DMS79 treated with DMSO at 0.1 percent for 48 hours (cell line): ENCODE data around the gene SMIM5.
A peak's percentile ranks its signal among the peaks of the same experiment; 100 is the strongest.

Experiments
- DNase-seq: peaks from one replicate; lab custom pipeline; 2025; lab: John Stamatoyannopoulos, UW

Gene SMIM5

DNA sequence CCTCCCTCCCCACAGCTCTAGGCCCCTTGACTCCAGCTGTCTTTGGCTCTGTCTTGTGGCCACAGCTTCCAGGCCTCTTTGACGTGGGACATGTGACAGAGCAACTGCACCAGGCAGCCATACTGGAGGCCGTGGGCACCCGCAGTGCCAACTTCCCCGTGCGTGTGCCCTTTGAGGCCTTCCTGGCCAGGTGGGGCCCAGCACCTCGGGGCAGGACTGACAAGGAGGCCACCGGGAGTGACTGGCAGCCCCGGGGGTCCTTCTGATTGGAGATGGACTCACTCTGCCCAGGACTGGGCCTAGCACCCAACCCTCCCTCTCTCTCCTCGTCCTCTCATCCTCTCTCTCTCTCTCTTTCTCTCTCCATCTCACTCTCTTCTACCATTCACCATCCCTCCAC lies 30.1 kb upstream of the SMIM5 start:
- DNase-seq = no peak

GRCh38 chr17:75604034-75604695 lies 29.1 kb upstream of the SMIM5 start:
- DNase-seq = no peak

DNA sequence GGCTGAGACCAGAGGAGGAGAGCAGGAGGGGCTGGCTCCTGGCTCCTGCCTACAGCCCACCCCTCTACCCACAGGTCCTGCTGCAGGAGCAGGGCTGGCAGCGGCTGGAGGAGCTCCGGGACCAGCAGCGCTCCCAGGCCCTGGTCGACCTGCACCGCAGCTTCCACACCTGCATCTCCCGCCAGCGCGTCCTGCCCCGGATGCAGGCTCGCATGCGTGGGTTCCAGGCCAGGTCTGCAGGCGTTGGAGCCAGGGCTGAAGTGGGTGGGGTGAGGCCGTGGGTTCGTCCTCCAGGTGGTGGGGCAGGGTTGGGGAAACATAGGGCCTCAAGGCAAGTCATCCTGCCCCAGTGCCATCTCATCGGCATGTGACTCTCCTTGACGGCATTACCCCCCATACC lies 27.4 kb upstream of the SMIM5 start:
- DNase-seq = no peak

- DNase-seq = no peak
Measured at GRCh38 chr17:75607086-75607485, 26.1 kb upstream of the SMIM5 start.

DNA sequence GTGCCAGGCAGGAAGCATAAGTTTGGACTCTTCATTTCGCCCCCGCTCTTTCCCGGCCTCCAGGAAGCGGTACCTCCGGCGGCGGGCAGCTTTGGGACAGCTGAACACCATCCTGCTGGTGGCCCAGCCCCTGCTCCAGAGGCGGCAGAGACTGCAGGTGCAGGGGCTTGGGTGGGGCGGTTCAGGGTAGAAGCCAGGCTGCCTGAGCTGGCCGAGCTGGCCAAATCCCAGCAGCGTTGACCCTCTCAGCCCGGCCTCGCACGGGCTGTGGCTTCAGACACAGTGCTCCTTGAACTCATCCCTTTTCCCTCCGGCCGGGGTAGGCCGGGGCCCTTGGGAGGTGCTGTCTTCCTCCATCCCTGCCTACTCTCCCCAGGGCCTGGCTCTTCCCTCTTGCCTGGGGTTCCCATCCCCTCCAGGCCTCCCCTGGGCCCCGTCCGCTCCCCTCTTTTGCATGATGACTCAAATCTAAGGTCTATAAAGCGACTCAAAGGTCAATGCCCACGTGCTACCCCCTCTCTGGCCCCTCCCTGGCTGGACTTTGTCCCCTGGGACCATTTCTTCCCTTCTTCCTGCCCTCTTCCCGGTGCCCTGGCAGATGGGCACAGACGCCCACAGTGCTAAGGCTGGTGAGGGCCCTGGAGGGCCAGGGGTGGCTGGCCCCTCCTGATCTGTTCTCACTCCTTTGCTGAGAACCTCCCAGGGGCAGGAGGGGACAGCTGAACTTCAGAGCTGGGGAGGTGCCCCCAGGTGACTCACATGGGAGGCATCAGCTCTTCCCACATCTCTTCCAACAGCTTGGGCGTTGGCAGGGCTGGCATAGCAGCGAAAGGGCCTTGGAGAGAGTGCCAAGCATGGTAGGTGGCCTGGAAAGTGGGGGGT lies 22.9 kb upstream of the SMIM5 start:
- no peak for DNase-seq

DNA sequence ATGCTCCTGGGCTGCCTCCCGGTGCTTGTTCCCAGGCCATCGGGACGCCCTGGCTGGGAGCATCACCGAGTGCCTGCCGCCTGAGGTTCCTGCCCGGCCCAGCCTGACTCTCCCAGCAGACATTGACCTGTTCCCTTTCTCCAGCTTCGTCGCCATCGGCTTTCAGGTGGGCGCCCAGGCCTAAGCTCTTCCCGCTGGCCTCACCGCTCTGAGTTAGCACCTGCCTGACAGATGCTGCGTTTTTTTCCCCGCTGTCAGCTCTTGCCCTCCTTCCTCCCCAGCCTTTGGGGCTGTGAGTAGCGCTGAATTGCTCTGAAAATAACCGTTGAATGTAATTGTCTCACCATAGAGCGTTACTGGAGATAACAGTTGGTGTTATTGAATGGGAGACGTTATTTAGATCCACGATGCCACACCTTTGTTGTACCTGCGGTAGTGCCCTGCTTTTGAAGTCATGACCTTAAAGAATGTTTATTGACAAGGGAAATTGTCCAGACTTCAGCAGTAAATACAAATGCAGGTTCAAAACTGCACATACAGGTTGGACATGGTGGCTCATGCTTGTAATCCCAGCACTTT lies 21.3 kb upstream of the SMIM5 start:
- DNase-seq = no peak

DNA sequence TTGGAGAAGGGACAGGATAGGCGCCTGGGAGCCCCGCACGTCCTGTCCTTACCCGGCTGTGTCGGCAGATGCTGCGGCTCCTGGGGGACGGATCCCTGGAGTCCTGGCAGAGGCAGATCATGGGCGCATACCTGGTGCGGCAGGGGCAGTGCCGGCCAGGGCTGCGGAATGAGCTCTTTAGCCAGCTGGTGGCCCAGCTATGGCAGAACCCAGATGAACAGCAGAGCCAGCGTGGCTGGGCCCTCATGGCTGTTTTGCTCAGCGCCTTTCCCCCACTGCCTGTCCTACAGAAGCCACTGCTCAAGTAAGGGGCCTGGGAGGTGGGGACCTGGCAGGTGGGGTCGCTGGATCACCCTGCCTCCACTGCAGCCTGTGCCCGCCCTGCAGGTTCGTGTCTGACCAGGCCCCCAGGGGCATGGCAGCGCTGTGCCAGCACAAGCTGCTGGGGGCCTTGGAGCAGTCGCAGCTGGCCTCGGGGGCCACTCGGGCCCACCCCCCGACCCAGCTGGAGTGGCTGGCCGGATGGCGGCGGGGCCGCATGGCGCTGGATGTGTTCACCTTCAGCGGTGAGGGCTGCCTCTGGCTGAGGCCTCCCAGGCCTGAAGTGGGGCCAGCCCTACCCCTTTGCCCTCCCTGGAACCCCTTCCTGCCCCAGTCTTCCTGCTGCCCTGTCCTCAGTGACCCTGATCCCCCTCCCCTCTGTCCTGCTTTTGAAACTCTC lies 20.2 kb upstream of the SMIM5 start:
- no peak for DNase-seq

DNA sequence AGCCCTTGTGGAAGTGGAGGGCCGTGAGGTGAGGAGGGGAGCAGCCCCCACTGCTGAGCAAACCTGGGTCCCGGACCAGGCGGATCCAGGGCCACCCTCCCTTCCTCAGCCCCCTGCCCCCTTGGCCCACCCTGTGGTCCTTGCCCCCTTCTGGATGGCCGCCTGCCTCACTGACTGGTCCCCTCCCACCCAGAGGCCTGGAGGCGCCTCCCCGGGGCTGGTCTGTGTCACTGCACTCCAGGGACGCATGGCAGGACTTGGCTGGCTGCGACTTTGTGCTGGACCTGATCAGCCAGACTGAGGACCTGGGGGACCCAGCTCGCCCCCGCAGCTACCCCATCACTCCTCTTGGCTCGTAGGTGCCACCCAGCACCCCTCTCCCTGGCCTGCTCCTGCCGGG lies 19.2 kb upstream of the SMIM5 start:
- no peak for DNase-seq

DNA sequence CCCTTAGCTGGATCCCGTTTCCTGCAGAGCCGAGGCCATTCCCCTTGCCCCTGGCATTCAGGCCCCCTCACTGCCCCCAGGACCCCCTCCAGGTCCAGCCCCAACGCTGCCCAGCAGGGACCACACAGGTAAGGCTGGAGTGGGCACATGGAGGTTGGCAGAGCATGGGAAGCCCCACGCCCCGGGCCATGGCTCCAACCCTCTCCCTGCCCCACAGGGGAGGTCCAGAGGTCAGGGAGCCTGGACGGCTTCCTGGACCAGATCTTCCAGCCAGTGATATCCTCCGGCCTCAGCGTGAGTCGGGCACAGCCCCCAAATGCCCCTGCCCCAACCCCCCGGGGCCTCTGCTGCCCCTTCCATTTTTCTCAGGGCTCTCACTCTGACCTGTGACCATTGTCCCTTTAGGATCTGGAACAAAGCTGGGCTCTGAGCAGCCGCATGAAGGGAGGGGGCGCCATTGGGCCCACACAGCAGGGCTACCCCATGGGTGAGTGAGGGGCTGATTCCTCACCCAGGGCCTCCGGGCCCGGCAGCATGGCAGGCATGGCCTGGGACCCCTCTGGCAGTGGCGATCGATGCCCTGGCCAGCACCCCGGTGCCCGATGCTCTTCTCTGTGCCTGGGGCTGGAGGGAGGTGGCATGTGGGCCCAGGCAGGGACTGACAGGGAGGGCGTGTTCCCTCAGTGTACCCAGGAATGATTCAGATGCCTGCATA lies 18.5 kb upstream of the SMIM5 start:
- no peak for DNase-seq

DNA sequence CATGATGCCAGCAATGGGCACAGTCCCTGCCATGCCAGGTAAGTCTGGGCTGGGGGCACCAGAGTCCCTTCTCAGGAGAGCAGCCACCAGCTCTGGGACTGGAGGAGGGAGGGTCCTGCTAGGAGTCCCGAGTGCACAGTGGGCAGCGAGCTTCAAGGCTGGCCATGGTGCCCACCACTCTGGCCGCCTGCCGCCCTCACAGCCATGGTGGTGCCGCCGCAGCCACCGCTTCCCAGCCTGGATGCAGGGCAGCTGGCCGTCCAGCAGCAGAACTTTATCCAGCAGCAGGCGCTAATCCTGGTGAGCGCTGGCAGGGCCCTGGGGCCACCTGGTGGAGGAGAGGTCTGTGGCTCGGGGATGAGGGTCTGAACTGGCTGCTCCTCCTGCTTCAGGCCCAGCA lies 17.9 kb upstream of the SMIM5 start:
- no peak for DNase-seq

DNA sequence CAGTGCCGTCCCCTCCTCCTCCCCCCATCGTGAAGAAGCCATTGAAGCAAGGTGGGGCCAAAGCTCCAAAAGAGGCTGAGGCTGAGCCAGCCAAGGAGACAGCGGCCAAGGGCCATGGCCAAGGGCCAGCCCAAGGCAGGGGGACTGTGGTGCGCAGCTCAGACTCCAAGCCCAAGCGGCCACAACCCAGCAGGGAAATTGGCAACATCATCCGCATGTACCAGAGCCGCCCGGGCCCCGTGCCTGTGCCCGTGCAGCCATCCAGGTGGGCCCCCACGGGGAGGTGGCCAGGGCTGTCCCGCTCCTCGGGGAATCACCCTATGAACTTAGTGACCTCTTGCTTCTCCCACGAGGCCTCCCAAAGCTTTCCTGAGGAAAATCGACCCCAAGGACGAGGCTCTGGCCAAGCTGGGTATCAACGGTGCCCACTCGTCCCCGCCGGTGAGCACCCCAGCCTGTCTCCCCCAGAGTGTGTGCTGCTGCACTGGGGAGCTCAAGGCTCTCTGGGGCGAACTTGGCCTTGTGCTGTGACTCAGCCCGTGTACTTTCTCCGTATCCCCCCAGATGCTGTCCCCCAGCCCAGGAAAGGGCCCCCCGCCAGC lies 16.6 kb upstream of the SMIM5 start:
- DNase-seq = no peak

DNA sequence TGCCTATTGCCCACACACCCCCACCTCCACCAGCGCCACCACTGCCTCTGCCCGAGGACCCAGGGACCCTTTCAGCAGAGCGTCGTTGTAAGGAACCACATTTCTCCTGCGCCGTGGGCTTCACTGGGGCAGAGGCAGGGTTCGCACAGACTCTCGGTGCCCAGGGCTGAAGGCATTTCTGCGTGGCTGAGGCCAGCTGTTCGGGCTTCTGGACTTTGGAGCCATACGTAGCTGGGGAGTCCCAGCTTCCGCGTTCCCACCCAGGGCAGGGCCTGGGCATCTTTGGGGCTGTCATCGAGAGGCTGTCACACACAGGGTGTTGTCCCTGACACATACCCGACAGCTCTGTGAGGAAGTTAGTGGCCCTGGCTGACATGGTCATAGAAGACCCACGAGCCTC lies 16.0 kb upstream of the SMIM5 start:
- no peak for DNase-seq

DNA sequence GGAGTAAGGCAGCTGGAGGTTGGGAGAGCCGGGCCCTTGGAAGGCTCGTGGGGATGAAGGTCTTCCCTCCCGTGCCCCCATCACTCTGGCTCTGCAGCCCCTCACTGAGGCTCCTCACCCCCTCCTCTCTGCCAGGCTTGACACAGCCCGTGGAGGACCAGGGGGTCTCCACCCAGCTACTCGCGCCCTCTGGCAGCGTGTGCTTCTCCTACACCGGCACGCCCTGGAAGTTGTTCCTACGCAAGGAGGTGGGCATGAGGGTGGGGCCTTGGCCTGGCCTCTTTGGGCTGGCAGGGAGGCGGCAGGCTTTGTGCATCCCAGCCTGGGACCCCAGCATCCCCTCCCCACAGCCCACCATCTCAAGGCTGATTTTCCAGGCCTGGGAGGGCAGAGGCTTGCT lies 15.6 kb upstream of the SMIM5 start:
- DNase-seq = no peak

DNA sequence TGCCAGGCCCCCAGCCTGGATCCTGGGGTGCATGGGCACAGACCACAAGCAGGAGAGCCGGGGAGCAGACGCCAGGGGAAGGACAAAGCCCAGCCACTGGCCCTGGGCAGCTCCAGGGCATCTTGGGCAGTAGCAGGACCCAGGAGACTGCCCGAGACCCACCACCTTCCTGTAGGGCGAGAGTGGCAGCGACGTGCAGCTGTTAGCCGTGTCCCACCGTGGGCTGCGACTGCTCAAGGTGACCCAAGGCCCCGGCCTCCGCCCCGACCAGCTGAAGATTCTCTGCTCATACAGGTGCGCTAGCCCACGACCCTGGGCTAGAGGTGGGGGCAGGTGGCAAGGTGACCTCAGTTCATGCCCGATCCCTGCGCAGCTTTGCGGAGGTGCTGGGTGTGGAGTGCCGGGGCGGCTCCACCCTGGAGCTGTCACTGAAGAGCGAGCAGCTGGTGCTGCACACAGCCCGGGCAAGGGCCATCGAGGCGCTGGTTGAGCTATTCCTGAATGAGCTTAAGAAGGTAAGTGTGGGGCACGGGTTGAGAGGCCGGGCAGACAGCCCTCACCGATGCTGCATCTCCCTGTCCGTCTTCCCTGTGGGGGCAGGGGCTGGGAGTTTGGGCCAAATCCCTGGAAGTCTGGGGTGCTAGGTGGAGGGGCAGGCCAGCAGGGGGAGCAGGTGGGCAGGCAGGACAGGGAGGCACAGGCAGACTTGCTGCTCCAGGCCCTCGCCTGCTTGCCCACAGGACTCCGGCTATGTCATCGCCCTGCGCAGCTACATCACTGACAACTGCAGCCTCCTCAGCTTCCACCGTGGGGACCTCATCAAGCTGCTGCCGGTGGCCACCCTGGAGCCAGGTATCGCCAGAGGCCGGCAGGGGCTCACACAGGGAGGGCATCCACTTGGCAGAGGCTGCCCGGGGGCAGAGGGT lies 13.5 kb upstream of the SMIM5 start:
- DNase-seq = peak; percentile 9

DNA sequence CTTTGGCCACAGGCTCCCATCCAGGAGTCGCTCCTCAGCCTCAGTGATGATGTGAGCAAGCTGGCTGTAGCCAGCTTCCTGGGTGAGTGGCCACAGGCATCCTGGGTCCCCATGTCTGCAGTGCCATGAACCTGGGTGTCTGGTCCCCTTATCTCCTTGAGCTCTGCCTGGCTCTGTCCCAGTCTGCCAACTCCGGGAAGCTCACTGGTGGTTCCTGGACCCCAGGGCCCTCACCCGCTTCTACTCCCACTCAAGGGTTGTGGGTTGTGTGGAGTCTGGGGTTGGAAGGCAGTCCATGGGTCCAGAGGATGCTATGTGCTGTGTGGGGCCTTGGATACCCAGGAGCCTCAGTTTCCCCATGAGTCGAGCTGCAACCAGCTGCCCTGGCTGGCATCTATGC lies 11.7 kb upstream of the SMIM5 start:
- DNase-seq = no peak

DNA sequence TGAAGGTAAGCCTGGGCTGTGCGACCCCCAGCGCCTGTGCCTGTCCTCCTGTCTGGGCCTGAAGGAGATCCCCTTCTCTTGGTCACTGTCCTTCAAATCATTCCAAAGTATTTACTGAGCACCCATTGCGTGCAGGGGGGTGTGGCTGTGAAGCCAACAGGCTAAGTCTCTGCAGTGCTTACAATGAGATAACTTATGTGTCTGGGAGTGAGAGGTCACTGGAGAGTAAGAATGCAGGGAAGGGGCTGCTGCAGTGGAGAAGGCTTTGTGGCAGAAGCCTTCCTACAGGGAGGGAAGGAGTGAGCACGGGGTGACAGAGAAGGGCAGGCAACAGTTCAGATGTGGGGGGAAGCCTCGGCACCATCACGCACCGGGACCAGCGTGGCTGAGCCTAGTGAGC lies 11.2 kb upstream of the SMIM5 start:
- DNase-seq = no peak

GRCh38 chr17:75622771-75623273 lies 10.4 kb upstream of the SMIM5 start:
- no peak for DNase-seq

GRCh38 chr17:75623386-75623785 lies 9.8 kb upstream of the SMIM5 start:
- no peak for DNase-seq

DNA sequence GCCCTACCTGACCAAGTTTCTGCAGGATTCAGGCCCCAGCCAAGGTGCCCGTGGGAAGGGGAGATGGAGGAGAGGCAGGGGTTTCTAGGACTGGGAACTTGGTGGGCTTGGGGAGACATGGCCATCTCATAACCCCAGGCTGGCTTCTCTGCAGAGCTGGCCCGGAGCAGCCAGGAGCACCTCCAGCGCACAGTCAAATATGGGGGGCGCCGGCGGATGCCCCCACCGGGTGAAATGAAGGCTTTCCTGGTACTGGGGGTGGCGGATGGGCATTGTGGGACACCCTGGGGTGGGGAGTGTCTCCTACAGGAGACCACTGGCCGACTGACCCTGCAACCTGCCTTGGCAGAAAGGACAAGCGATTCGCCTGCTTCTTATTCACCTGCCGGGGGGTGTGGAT lies 9.2 kb upstream of the SMIM5 start:
- DNase-seq = no peak

DNA sequence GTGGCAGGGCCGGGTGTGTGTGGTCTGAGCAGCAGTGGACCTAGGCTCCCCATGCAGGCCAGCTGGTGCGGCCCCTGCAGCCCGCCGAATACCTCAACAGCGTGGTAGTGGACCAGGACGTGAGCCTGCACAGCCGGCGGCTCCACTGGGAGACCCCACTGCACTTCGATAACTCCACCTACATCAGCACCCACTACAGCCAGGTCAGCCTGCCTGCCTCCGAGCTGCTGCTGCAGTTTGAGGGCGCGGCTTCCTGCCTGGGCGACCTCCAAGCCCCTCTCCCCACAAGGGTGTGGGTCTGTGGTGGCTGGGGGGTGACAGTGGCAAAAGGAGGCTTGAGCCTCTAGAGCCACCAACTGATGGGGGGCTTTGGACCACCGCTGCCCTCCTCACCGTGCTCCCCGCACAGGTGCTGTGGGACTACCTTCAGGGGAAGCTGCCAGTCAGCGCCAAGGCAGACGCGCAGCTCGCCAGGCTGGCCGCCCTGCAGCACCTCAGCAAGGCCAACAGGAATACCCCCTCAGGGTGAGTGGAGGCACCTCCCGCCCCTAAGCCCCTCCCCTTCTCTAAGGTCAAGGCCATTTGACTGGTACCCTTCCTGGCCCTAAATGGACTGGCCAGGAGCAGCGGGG lies 8.4 kb upstream of the SMIM5 start:
- DNase-seq = no peak
